ENCODE measurements around the gene AKT1. TPM values are rescaled to one million over a fixed set of nuclear protein-coding genes. Genes with fewer than 3 reads are reported as not detected.
A peak's percentile ranks its signal among the peaks of the same experiment; 100 is the strongest.

The AKT1 gene
- total and polyA plus RNA-seq, 2 of the 13 experiments (the other 11 are each of a cell fraction or from before 2014, with no cell fraction given) = 96.2 to 116 TPM

- TF ChIP-seq HNF1A (IDR thresholded peaks at IDR 0.05; ENCODE audit: low read depth) = no peak
- TF ChIP-seq HNF1A (CRISPR knock-in tag; IDR thresholded peaks at IDR 0.05; ENCODE audit: borderline replicate concordance) = no peak
Observed at GRCh38 chr14:104746934-104747481, 48.5 kb downstream of the AKT1 start (continued).

GRCh38 chr14:104746071-104746545 is 49.4 kb downstream of the AKT1 start:
- intact Hi-C loops (cut with micrococcal nuclease; ENCODE audit: unreplicated experiment) (no loop called here), in situ Hi-C loops (cut with HindIII; ENCODE audit: extremely low pct_ligation_motif_present, low pct_unique_long_range_greater_than_20kb) (no loop called here)
- Histone ChIP-seq H3K79me2 (ENCODE audit: insufficient read depth, low read length) (no peaks in the 10 kb centered on the region), H2AFZ (ENCODE audit: low read length) (no peak overlapping the region), H3K27me3 (ENCODE audit: control insufficient read depth in 1 of 2, insufficient read depth in 2 of 2, low read length in 2 of 2) (no peaks in the 10 kb centered on the region), H3K4me2 (ENCODE audit: low read depth, low read length) (no peak overlapping the region), H3K9ac (ENCODE audit: insufficient read depth, low read depth, low read length) (no peak overlapping the region), H3K9me3 (ENCODE audit: low read length) (no peaks in the 10 kb centered on the region), H4K20me1 (ENCODE audit: insufficient read depth, low read length) (no peaks in the 10 kb centered on the region), H3K27ac (ENCODE audit: extremely low read length, insufficient read depth, low read length) (no peak overlapping the region), H3K4me1 (ENCODE audit: insufficient read depth, low read length) (peaks cover 64% of the 10 kb centered on the region), H3K4me3 (replicated peaks in 1 of 3; ENCODE audit: insufficient read depth in 1 of 3, low read depth in 2 of 3, low read length in 3 of 3) (no peak overlapping the region), H3K36me3 (replicated peaks in 1 of 2; ENCODE audit: control insufficient read depth in 1 of 2, insufficient read depth in 2 of 2, low read length in 2 of 2) (no peaks in the 10 kb centered on the region; a peak in 2 of 5 replicates)
- ATAC-seq (no peak), DNase-seq (ENCODE audit: low spot score) (no peak), FAIRE-seq (no peak)
- no TSS peak for BruUV-seq (replicated peaks)
- ChIA-PET POLR2A (interaction anchor here (1.3 to 1.4 kb wide), 2 partner anchors 10 to 21 kb away, joined by 3 read pairs; no protein-coding TSS in a partner anchor), CTCF (ENCODE audit: low intra/inter-chr PET ratio, low total read pairs) (no interaction called here)
- TF ChIP-seq MIER2 (CRISPR knock-in tag; IDR thresholded peaks at IDR 0.05) (no peak), ZNF687 (CRISPR knock-in tag; IDR thresholded peaks at IDR 0.05) (peak; percentile 7; the same call in 1 of the 2 replicates)
- WGBS (ENCODE audit: low lambda C conversion rate) = 87% methylated on average over 11 of the region's 13 CpGs
